Panc1 (cell line): ENCODE data around the gene SYNGR2. TPM values are rescaled to one million over a fixed set of nuclear protein-coding genes. Genes with fewer than 3 reads are reported as not detected.

ENCODE experiments used
- ATAC-seq: fragments of 200-7000 bp; cut with Tn5 transposase; 2 replicates; pipeline ENCODE4 v1.9.1; 2020; ENCODE audit warnings: mild to moderate bottlenecking, moderate library complexity
- BruUV-seq: library from RNA; stranded (reverse); fragments of 400-500 nt; replicated peaks from 2 replicates; lab custom pipeline; 2021; lab: Mats Ljungman, UMichigan
- CTCF ChIA-PET: fragments of 300-600 bp; sonication (Branson Sonifier 250); formaldehyde crosslinking; loops from one replicate; lab custom pipeline; 2022; ENCODE audit warnings: antibody characterized with exemption; lab: Charles Lee
- POLR2A ChIA-PET: fragments of 300-600 bp; sonication (Branson Sonifier 250); formaldehyde crosslinking; loops from one replicate; lab custom pipeline; 2022; ENCODE audit warnings: antibody characterized with exemption; lab: Charles Lee
- DNase-seq: peaks from one replicate; pipeline ENCODE4 v3.0.0-alpha.2; 2010; ENCODE audit warnings: low read depth, low spot score
- H3K27ac ChIP-seq: 2 replicates; pipeline ENCODE4 v1.5.1; 2011; ENCODE audit warnings: mild to moderate bottlenecking, low read length, inconsistent platforms
- H3K27me3 ChIP-seq: fragments of 200-500 bp; sonication (Bioruptor generic); 2 replicates; pipeline ENCODE4 v1.6.0; 2014; ENCODE audit warnings: low read length, inconsistent platforms; ENCODE audit not compliant: control insufficient read depth, insufficient read depth
- H3K36me3 ChIP-seq: fragments of 200-500 bp; sonication (Bioruptor generic); 2 replicates; pipeline ENCODE4 v1.5.1; 2014; ENCODE audit warnings: inconsistent platforms, mild to moderate bottlenecking, low read length, moderate library complexity; ENCODE audit not compliant: control insufficient read depth, insufficient read depth
- H3K4me1 ChIP-seq: 2 replicates; pipeline ENCODE4 v1.5.1; 2011; ENCODE audit warnings: inconsistent platforms, mild to moderate bottlenecking, low read length, moderate library complexity; ENCODE audit not compliant: control insufficient read depth, insufficient read depth
- H3K4me3 ChIP-seq, 2 experiments: 2 replicates each; pipeline ENCODE4 v1.5.1; 2011 to 2012; ENCODE audit warnings: low read depth in 2 of 2, low read length in 2 of 2, mild to moderate bottlenecking in 2 of 2, inconsistent platforms in 1 of 2, moderate library complexity in 1 of 2
- H3K9me3 ChIP-seq: fragments of 200-500 bp; sonication (Bioruptor generic); 2 replicates; pipeline ENCODE4 v1.5.1; 2014; ENCODE audit warnings: low read depth, mild to moderate bottlenecking, inconsistent platforms, low read length, moderate library complexity; ENCODE audit not compliant: control insufficient read depth, insufficient read depth
- POLR2AphosphoS5 ChIP-seq: IDR thresholded peaks from 2 replicates; pipeline ENCODE4 v1.6.1; 2012; ENCODE audit warnings: mild to moderate bottlenecking, low read depth, low read length, moderate library complexity
- SIN3A ChIP-seq: IDR thresholded peaks from 2 replicates; pipeline ENCODE4 v1.6.1; 2012; ENCODE audit warnings: low read depth, mild to moderate bottlenecking, low read length, moderate library complexity, borderline replicate concordance; ENCODE audit not compliant: insufficient read depth
- TCF7L2 ChIP-seq: IDR thresholded peaks from 2 replicates; pipeline ENCODE4 v1.6.1; 2011; ENCODE audit warnings: mild to moderate bottlenecking, low read depth, low read length, inconsistent platforms
- in situ Hi-C: cut with HindIII; loops from 2 replicates; pipeline ENCODE4 v1.10.0; 2016; ENCODE audit warnings: low sequenced_read_pairs, low pct_unique_long_range_greater_than_20kb
- intact Hi-C: fragments of 100-400 bp; cut with micrococcal nuclease; formaldehyde crosslinking; loops from one replicate; pipeline ENCODE4 v1.10.0; 2022; ENCODE audit not compliant: unreplicated experiment
- total RNA-seq: library from RNA; stranded (reverse); gene quantifications from one replicate; pipeline ENCODE4 v1.2.1, GENCODE V29; 2021; ENCODE audit not compliant: unreplicated experiment
- TF ChIP-seq, protein P1 (sequence below): fragments of 450-650 bp; IDR thresholded peaks from 2 replicates; pipeline ENCODE4 v1.5.1; 2017; ENCODE audit warnings: mild to moderate bottlenecking
- TF ChIP-seq, protein P2 (sequence below), 2 experiments: IDR thresholded peaks; 2 replicates each; pipeline ENCODE4 v1.6.1; 2011 to 2012; ENCODE audit warnings: low read depth in 2 of 2, control low read depth in 1 of 2, low read length in 1 of 2, mild to moderate bottlenecking in 1 of 2, moderate library complexity in 1 of 2; ENCODE audit not compliant: insufficient read depth in 1 of 2

The SYNGR2 gene
- total RNA-seq, 1 experiment from 2014 or later, result 204 TPM

GRCh38 chr17:78185981-78186691 is 17.8 kb downstream of the SYNGR2 start:
- H3K36me3 ChIP-seq, result no peaks in the 10 kb centered on the region; the same call in 1 of the 2 replicates
- intact Hi-C loops, result no loop called here
- in situ Hi-C loops, result no loop called here
- H3K4me3 ChIP-seq, result peak overlapping the region; percentile 65 to 86
- BruUV-seq, result no TSS peak
- CTCF ChIA-PET, result interaction anchor here (0.6 to 1.1 kb wide), 6 partner anchors 10 to 273 kb away, joined by 3 to 17 read pairs (median 4); no protein-coding TSS in a partner anchor
- DNase-seq, result no peak
- peak overlapping the region; percentile 69 for H3K27ac ChIP-seq
- TF ChIP-seq TCF7L2 (no peak), SIN3A (no peak), POLR2AphosphoS5 (no peak)
- TF ChIP-seq, protein P1, sequence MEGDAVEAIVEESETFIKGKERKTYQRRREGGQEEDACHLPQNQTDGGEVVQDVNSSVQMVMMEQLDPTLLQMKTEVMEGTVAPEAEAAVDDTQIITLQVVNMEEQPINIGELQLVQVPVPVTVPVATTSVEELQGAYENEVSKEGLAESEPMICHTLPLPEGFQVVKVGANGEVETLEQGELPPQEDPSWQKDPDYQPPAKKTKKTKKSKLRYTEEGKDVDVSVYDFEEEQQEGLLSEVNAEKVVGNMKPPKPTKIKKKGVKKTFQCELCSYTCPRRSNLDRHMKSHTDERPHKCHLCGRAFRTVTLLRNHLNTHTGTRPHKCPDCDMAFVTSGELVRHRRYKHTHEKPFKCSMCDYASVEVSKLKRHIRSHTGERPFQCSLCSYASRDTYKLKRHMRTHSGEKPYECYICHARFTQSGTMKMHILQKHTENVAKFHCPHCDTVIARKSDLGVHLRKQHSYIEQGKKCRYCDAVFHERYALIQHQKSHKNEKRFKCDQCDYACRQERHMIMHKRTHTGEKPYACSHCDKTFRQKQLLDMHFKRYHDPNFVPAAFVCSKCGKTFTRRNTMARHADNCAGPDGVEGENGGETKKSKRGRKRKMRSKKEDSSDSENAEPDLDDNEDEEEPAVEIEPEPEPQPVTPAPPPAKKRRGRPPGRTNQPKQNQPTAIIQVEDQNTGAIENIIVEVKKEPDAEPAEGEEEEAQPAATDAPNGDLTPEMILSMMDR, result no peak
- TF ChIP-seq, protein P2, sequence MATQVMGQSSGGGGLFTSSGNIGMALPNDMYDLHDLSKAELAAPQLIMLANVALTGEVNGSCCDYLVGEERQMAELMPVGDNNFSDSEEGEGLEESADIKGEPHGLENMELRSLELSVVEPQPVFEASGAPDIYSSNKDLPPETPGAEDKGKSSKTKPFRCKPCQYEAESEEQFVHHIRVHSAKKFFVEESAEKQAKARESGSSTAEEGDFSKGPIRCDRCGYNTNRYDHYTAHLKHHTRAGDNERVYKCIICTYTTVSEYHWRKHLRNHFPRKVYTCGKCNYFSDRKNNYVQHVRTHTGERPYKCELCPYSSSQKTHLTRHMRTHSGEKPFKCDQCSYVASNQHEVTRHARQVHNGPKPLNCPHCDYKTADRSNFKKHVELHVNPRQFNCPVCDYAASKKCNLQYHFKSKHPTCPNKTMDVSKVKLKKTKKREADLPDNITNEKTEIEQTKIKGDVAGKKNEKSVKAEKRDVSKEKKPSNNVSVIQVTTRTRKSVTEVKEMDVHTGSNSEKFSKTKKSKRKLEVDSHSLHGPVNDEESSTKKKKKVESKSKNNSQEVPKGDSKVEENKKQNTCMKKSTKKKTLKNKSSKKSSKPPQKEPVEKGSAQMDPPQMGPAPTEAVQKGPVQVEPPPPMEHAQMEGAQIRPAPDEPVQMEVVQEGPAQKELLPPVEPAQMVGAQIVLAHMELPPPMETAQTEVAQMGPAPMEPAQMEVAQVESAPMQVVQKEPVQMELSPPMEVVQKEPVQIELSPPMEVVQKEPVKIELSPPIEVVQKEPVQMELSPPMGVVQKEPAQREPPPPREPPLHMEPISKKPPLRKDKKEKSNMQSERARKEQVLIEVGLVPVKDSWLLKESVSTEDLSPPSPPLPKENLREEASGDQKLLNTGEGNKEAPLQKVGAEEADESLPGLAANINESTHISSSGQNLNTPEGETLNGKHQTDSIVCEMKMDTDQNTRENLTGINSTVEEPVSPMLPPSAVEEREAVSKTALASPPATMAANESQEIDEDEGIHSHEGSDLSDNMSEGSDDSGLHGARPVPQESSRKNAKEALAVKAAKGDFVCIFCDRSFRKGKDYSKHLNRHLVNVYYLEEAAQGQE (IDR thresholded peaks at IDR 0.05; ENCODE audit: insufficient read depth in 1 of 2, low read depth in 2 of 2, low read length in 1 of 2), result no peak
- peaks cover 26% of the 10 kb centered on the region for H3K4me1 ChIP-seq
- peak; percentile 61 for ATAC-seq
- POLR2A ChIA-PET, result interaction anchor here (0.6 kb wide), 2 partner anchors 48 to 58 kb away, joined by 3 to 4 read pairs; no protein-coding TSS in a partner anchor
- H3K9me3 ChIP-seq, result no peaks in the 10 kb centered on the region
- H3K27me3 ChIP-seq, result no peaks in the 10 kb centered on the region

DNA sequence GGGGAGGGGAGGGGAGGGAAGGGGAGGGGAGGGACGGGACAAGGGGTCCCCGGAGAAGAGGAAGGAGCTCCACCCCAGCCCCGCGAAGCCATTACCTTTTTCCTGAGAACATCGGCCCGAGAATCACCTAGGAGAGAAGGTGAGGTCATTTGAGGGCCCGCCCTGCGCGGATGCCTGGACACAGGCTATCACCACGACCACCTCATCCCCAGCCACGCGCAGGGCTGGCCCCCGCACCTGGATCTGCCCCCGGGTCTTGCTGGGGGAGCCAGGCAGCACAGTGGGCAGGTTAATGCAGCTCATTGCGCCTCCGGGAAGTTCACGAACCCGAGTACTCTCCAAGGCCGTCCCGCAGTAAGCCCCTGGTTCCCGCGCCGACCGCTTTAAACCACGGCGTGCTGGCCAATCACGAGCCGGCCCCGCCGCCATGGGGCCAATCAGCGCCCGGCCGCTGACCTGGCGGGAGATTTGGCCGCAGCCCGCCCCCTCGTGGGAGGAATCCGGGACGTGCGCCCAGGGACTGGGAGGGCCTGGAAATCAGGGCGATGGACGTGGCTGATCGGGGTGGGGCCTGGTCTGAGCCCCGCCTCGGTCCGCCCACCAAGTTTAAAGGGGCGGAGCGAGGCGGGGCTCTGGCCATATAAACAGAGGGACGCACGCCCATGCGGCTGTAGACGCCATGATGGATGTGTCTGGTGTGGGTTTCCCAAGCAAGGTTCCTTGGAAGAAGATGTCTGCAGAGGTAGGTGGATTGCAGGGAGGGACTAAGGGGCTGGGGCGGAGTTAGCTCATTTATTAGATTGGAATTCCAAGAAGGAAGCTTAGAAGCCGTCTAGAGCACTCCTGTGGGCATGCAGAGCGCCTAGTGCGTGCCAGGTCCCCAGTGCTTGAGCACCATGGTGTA is 18.6 kb downstream of the SYNGR2 start, which contains the start of the genes AFMID and TK1:
TSS of gene AFMID (plus strand) at position 671 of the 904 bp plus-strand sequence. CDS start at position 680, 9 bp downstream.
TSS of gene TK1 (minus strand) at position 361 of the 904 bp plus-strand sequence. CDS start at position 303, 58 bp downstream.
- peak; percentile 96 for ATAC-seq
- DNase-seq, result peak; percentile 74
- H3K4me3 ChIP-seq, result peak within 1 kb of the TSS; percentile 65 to 86
- BruUV-seq, result no TSS peak
- intact Hi-C loops, result no loop called here
- in situ Hi-C loops, result no loop called here
- ChIA-PET POLR2A (interaction anchor here (0.6 to 0.7 kb wide), 3 partner anchors 13 to 59 kb away, joined by 3 to 7 read pairs (median 4); no protein-coding TSS in a partner anchor), CTCF (interaction anchor here (0.7 to 1.1 kb wide), 4 partner anchors 10 to 664 kb away, joined by 5 to 17 read pairs (median 6); no protein-coding TSS in a partner anchor)
- H3K4me1 ChIP-seq, result peaks cover 26% of the 10 kb centered on the region
- no peaks in the 10 kb centered on the region for H3K27me3 ChIP-seq
- peak; percentile 90 for TF ChIP-seq SIN3A
- TF ChIP-seq, protein P1, result no peak; the same call in 1 of the 2 replicates
- TF ChIP-seq POLR2AphosphoS5, result peak; percentile 99
- no peak for TF ChIP-seq TCF7L2
- H3K9me3 ChIP-seq, result no peaks in the 10 kb centered on the region
- H3K27ac ChIP-seq, result peak within 1 kb of the TSS; percentile 84
- H3K36me3 ChIP-seq, result no peaks in the 10 kb centered on the region; the same call in 1 of the 2 replicates
